Dedifferentiated amniotic fluid mesenchymal stem cell (primary cell): ENCODE measurements around the gene DLG2.

Experiments used
- DNase-seq: peaks from one replicate; pipeline ENCODE4 v3.0.0-alpha.2; 2016; ENCODE audit errors: extremely low spot score

DLG2 gene

GRCh38 chr11:84909740-84910139, 717.4 kb downstream of the DLG2 start:
- no peak for DNase-seq

- DNase-seq = peak; percentile 45
Measured at GRCh38 chr11:84906995-84907394, 720.1 kb downstream of the DLG2 start.

GRCh38 chr11:84905411-84905810, 721.7 kb downstream of the DLG2 start:
- no peak for DNase-seq

- no peak for DNase-seq
Measured at GRCh38 chr11:84902445-84902844, 724.7 kb downstream of the DLG2 start.

- DNase-seq = peak; percentile 72
Measured at GRCh38 chr11:84901991-84902390, 725.2 kb downstream of the DLG2 start.

GRCh38 chr11:84899740-84900139, 727.4 kb downstream of the DLG2 start:
- no peak for DNase-seq

GRCh38 chr11:84899134-84899533, 728.0 kb downstream of the DLG2 start:
- no peak for DNase-seq

GRCh38 chr11:84894666-84895065, 732.5 kb downstream of the DLG2 start:
- DNase-seq = no peak

- no peak for DNase-seq
Measured at GRCh38 chr11:84890676-84891075, 736.5 kb downstream of the DLG2 start.

GRCh38 chr11:84889556-84889955, 737.6 kb downstream of the DLG2 start:
- DNase-seq = no peak

GRCh38 chr11:84887055-84887629, 740.0 kb downstream of the DLG2 start:
- peak; percentile 37 for DNase-seq

GRCh38 chr11:84886344-84886743, 740.8 kb downstream of the DLG2 start:
- DNase-seq = peak; percentile 65

GRCh38 chr11:84884836-84885235, 742.3 kb downstream of the DLG2 start:
- no peak for DNase-seq

GRCh38 chr11:84882056-84882455, 745.1 kb downstream of the DLG2 start:
- DNase-seq = no peak

GRCh38 chr11:84871116-84871515, 756.0 kb downstream of the DLG2 start:
- DNase-seq = no peak

GRCh38 chr11:84870486-84870885, 756.7 kb downstream of the DLG2 start:
- DNase-seq = no peak

- DNase-seq = no peak
Measured at GRCh38 chr11:84866922-84867321, 760.2 kb downstream of the DLG2 start.

- no peak for DNase-seq
Measured at GRCh38 chr11:84865791-84866535, 761.2 kb downstream of the DLG2 start.

- DNase-seq = no peak
Measured at GRCh38 chr11:84865257-84865656, 761.9 kb downstream of the DLG2 start.

- no peak for DNase-seq
Measured at GRCh38 chr11:84857746-84858145, 769.4 kb downstream of the DLG2 start.

GRCh38 chr11:84855508-84856245, 771.5 kb downstream of the DLG2 start:
- DNase-seq = peak; percentile 47

- no peak for DNase-seq
Measured at GRCh38 chr11:84854498-84854880, 772.7 kb downstream of the DLG2 start.
